NOMO-1 (cell line): Measurements from ENCODE around the gene SINHCAF.
"Not testable (repeated sequence)": the region's sequence is repeated elsewhere in the genome, so short reads cannot be mapped to it uniquely, and the experiment has no call there.

Source experiments
- DNase-seq, 2 experiments: peaks; one replicate each; lab custom pipeline; 2025; ENCODE audit not compliant: unreplicated experiment in 2 of 2; lab: John Stamatoyannopoulos, UW

Gene SINHCAF, protein sequence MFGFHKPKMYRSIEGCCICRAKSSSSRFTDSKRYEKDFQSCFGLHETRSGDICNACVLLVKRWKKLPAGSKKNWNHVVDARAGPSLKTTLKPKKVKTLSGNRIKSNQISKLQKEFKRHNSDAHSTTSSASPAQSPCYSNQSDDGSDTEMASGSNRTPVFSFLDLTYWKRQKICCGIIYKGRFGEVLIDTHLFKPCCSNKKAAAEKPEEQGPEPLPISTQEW

DNA sequence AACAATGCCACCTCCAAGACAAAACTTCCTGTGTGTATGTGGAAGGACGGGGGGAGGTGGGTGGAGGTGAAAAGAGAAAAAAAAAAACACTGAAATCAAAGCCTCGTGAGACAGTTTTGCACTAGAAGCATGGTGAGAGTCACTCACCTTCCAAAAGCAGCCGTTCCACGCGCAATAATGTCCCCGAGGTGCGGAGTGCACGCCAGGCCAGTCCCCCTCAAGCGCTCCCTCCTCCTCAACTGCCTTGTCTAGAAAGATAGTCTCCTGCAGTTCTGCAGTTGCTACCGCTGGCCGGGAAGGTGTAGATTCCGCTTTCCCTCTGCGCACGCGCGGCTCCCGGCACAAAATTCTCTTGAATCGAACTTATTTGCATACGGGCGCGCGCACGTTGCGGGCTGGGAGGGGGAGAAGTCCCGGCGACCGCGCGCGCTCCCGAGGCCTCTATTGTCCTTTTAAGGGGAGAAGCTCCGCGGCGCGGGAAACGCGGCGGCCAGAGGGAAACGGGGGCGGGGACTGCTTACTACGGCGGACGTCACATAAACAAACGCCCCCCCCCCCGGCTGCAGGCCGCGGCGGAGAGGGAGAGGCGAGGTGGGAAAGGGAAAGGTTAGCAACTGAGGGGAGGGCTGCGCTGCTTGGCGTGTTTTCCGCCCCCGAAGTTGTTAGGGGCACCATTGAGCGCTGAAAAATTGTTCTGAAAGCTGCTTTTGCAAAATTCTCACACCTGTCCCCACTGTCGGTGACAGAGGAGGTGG is at the start of gene SINHCAF:
Gene SINHCAF, minus strand, starts transcription at position 274 of the 755 bp plus-strand sequence. CDS start 27,946 bp downstream, outside the sequence.
- peak; percentile 96 for DNase-seq

DNA sequence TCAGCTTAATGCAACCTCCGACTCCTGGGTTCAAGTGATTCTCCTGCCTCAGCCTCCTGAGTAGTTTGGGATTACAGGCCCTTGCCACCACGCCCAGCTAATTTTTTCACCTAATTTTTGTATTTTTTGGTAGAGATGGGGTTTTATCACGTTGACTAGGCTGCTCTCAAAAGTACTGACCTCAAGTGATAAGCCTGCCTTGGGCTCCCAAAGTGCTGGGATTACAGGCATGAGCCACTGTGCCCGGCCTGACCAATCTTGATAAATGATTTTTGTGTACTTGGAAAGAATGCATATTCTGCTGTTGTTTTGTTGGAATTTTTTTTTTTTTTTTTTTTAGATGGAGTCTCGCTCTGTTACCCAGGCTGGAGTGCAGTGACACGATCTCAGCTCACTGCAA is 49.5 kb upstream of the SINHCAF start:
- not testable (repeated sequence) for DNase-seq

DNA sequence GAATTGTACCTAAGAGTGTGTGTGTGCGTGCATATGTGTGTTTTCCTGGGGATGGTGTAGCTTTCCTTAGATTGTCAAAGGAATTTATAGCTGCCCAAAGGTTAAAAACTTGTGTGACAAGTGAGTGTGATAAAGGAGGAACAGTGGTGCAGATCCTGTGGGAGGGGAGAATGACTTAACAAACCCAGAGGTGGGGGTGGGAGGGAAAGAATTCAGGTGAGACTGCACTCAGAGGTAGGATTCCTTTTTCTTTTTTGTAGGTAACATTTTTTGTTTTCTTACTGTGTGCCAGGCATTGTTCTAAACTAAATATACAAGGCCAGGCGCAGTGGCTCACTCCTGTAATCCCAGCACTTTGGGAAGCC is 45.3 kb upstream of the SINHCAF start:
- DNase-seq: no peak

- DNase-seq: peak; percentile 24 to 37
These were observed 44.7 kb upstream of the SINHCAF start for GRCh38 chr12:31370531-31371255.

DNA sequence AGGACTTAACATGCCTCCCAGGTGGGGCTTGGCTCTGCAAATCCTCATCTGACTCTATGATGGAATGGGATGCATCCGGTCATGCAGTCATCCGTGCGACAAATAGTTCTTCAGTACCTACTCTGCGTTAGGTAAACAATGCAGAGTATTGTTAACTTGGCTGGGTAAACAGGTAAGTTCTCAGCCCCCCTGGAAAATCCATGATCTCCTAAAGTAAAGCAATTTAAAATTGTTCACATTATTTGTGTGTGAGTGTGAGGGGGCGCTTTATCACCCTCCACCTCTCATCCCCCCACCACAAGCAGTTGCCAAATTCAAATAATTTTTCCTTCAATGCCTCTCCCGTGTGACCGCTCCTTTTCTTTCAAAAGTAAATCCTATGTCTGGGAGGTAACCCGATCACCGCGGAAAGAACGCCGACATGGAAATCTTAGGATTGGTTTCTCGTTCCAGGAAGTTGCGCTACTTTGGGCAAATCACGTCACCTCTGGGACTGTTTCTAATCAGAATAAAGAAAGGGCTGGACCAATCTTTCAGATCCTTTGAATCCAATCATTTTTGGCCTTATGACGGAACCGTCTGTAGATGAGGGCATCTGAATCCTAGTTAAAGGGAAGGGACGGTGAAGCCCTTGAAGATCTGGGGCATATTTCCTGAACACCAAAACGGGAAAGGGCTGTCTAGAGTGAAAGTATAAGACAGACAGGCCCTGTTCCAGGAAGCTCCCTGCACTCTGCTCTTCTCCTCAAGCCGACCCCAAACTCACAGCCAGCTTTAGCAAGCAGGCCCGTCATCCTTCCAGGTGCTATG is 44.0 kb upstream of the SINHCAF start:
- DNase-seq: no peak

DNA sequence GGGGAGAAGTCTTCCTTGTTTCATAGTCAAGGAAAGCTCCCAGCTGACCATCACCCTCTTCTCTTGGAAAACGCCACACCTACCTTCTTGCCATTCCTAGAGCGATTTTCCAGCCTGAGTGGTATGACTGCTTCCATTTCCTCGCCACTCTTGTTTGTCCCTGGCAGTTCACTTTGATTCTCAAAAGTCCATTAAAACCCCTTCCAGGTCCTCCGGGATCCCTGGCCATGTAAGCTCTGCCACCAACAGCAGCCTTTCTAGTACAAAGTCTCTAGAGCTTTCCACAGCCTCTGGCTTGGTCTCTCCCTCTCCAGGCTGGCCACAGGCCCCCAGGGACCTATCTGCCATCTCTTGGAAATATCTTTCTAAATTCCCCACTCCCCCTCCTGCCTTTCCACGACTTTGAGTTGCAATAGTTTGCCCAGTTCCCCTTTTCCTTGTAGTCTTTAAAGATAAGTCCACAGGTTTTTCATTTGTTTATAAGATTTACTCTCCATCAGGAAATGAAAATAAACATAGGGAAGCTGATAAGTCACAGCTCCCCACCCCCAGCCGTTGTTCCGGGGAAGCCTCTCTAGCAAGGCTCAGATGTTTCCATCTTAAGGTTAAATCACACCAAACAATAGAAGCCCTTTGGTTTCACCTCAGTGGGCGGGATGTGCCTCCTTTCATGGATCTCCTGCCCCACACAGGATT is 42.9 kb upstream of the SINHCAF start:
- DNase-seq: no peak

DNA sequence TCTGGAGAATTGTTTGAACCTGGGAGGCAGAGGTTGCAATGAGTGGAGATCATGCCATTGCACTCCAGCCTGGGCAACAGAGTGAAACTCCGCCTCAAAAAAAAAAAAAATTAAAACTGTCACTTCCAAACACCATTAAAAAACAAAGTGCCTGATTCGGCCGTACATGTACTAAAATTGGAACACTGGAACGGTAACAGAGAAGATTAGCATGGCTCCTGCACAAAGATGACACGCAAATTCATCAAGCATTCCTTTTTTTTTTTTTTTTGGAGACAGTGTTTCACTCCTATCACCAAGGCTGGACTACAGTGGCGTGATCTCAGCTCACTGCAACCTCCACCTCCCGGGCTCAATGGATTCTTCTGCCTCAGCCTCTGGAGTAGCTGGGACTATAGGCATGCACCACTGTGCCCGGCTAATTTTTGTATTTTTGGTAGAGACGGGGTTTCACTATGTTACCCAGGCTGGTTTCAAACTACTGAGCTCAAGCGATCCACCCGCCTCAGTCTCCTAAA is 40.2 kb upstream of the SINHCAF start:
- no peak for DNase-seq

DNA sequence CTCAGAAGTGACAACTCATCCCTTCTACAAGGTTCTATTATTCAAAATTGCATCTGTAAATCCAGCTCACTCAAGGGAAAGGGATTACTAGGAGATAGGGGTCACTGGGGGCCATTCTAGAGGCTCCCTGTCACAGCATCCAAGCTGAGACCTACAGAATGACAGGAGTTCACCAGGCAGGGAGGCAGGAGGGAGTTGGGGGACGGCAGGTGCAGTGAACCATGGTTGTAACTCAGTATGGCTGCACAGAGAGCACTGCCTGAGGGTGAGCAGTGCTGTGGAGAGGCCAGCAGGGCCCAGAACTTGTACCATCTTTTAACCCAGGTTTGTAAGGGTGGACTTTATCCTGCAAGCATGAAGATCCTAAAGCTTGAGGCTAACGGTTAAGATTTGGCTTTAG is 37.9 kb upstream of the SINHCAF start:
- no peak for DNase-seq

DNA sequence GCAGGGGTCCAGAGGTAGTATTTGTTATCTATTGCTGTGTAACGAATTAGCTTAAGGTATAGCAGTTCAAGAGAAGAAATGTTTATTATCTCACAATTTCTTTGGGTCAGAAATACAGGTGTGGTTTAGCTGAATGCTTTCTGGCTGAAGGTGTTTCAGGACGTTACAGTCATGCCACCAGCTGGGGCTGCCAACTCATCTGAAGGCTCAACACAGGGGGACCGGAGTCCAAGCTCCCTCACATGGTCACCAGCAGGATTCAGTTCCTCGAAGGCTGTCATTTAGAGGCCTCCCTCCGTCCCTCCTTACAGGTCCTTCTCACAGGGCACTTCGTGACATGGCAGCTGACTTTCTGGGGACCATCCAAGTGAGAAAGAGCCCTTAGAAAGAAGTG is 37.5 kb upstream of the SINHCAF start:
- DNase-seq: no peak

DNA sequence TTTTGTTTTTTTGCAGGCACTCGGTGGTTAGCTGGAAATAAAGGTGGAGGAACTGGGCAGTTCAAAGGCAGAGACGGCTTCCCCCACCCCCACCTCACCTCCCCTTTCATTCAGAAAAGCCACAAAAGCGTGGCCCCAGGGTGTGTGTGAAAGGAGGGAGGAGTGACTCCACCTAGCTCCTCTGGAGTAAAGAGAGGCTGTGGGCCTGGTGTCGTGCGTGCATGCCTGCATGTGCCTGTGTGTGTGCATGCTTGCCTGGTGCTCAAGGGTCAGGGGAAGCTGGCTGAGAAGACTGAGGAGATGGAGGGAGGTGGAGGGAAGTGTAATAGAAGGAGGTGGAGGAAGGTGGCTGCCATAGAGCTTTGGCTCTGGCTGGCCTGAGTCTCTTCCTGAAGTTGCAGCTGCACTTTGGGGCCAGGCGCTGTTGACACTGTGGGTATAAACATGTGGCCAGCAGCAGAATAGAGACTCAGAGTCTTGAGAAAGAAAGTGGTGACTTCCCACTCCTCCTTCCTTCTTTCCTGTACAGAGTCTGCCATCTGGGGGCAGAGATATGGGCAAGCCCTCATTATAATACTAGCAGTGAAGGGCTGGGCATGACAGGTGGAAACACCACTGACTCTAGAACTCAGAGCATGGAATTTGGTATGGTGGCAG is 36.9 kb upstream of the SINHCAF start:
- peak; percentile 71 to 72 for DNase-seq

DNA sequence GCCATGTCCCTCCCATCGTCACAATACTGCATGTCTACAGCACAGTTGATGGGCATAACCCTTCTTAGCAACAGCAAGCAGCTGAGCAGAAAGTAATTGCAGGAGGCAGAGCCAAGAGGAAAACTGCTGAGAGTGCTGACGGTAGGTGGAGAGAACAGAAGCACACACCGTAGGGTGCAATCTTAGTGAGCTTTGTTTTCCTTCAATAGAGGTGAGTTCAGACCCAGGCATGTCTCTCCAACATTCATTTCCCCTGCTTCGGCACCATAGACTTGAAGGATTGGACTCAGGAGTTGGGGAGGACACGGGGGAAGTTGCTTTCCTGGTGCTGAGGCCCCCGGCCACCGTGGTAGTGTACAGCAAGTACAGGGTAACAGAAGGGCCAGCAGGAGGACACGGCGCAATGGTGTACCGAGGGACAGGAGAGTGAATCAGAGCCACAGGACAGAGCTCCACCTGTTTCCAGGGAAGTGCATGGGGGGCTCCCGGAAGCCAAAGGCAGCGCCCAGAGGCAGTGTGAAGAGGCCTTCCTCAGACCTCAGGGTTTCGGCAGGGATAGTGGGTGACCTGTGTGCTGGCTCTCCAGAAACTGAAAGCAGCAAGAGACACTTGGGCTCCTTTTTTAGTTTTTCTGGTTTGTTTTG is 36.3 kb upstream of the SINHCAF start:
- DNase-seq: peak in 1 of 2 experiments; percentile 35

- no peak for DNase-seq
These were observed 35.8 kb upstream of the SINHCAF start for GRCh38 chr12:31361730-31362114.

- DNase-seq: no peak
These were observed 29.8 kb upstream of the SINHCAF start for GRCh38 chr12:31355747-31356107.

DNA sequence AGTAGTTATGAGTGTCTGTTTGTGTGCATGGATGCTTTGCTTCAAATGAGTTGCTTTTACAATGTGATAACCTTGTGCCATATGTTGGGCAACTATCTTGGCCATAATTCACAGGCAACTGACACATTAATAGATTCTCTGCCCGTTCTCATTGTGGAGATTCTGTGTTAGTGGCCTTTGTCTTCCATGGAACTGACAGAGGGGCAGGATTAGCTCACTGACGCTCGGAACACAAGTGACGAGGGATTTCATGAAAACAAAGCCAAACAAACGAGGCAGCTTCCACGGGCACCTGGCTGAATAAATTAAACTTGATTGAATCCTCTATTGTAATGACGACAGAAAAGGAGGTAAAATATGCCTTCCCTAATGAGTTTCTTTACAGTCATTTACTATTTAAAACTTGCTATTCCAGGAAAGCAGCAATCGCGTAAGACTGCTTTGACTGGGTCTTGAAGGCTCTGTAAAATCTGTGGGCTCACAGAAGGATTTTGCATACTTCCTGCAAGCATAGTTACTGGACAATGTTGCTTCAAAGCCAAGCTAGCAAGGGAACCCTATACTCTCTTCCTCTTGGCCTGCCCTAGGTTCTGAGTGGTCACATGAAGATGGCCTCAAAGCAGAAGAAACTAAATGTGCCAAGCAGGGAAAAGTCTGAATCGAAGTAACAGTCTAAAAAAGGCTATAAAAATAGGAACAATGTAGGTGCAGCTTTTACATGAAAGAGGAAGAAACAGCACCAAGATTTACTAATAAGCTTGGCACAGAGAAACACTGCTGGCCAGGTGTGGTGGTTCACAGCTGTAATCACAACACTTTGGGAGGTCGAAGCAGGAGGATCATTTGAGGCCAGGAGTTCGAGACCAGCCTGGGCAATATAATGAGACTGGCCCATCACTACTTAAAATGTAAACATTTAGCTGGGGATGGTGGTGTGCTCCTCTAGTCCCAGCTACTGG is 28.1 kb upstream of the SINHCAF start:
- DNase-seq: peak; percentile 73 to 75

- DNase-seq: no peak
These were observed 20.3 kb upstream of the SINHCAF start for GRCh38 chr12:31346267-31346666.

- DNase-seq: no peak
These were observed 17.2 kb upstream of the SINHCAF start for GRCh38 chr12:31343139-31343538.

GRCh38 chr12:31342286-31342685 is 16.3 kb upstream of the SINHCAF start:
- no peak for DNase-seq
